Measurements from ENCODE around the gene CFAP99. TPM values are rescaled to one million over a fixed set of nuclear protein-coding genes. Genes with fewer than 3 reads are reported as not detected.
A peak's percentile ranks its signal among the peaks of the same experiment; 100 is the strongest.

Gene CFAP99
- total RNA-seq, 2 donors from 2014 or later, result not detected

DNA sequence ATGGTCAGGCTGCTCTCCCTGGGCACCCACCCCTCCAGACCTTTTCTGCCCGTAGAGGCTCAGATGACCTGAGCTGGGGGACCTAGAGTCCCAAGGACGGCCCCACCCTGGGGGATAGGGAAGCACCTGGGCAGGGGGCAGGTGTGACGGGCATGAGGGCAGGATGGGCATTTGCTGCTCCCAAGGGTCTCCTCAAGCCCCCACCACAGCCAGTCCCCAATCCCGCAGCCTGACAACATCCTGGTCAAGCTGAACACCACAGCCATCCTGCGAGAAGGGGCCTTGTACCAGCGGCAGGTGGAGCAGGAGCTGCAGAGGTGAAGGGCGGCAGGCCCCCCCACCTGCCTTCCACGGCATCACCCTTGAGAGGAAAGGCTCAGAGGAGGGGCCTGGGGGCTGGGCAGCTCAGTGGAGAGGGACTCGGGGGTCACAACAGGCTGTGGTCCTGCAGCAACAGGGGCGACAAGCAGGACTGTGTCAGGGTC, 32.3 kb downstream of the CFAP99 start:
- no peak overlapping the region for H3K27ac ChIP-seq
- H3K36me3 ChIP-seq (replicated peaks in 1 of 2; ENCODE audit: insufficient read depth in 1 of 2, low read depth in 2 of 2), result no peaks in the 10 kb centered on the region
- H3K4me1 ChIP-seq, result no peaks in the 10 kb centered on the region
- H3K27me3 ChIP-seq, result no peaks in the 10 kb centered on the region
- intact Hi-C loops (cut with DNase I), result no loop called here
- ATAC-seq (no peak), DNase-seq (no peak)
- H3K9me3 ChIP-seq, result no peaks in the 10 kb centered on the region
- H3K4me3 ChIP-seq, result no peak overlapping the region
- TF ChIP-seq, protein P1, sequence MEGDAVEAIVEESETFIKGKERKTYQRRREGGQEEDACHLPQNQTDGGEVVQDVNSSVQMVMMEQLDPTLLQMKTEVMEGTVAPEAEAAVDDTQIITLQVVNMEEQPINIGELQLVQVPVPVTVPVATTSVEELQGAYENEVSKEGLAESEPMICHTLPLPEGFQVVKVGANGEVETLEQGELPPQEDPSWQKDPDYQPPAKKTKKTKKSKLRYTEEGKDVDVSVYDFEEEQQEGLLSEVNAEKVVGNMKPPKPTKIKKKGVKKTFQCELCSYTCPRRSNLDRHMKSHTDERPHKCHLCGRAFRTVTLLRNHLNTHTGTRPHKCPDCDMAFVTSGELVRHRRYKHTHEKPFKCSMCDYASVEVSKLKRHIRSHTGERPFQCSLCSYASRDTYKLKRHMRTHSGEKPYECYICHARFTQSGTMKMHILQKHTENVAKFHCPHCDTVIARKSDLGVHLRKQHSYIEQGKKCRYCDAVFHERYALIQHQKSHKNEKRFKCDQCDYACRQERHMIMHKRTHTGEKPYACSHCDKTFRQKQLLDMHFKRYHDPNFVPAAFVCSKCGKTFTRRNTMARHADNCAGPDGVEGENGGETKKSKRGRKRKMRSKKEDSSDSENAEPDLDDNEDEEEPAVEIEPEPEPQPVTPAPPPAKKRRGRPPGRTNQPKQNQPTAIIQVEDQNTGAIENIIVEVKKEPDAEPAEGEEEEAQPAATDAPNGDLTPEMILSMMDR (IDR thresholded peaks at IDR 0.05), result no peak
- no peak for TF ChIP-seq POLR2A (IDR thresholded peaks at IDR 0.05)
- WGBS, 2 donors, result 81 to 85% methylated on average over 8 to 10 of the region's 10 CpGs

DNA sequence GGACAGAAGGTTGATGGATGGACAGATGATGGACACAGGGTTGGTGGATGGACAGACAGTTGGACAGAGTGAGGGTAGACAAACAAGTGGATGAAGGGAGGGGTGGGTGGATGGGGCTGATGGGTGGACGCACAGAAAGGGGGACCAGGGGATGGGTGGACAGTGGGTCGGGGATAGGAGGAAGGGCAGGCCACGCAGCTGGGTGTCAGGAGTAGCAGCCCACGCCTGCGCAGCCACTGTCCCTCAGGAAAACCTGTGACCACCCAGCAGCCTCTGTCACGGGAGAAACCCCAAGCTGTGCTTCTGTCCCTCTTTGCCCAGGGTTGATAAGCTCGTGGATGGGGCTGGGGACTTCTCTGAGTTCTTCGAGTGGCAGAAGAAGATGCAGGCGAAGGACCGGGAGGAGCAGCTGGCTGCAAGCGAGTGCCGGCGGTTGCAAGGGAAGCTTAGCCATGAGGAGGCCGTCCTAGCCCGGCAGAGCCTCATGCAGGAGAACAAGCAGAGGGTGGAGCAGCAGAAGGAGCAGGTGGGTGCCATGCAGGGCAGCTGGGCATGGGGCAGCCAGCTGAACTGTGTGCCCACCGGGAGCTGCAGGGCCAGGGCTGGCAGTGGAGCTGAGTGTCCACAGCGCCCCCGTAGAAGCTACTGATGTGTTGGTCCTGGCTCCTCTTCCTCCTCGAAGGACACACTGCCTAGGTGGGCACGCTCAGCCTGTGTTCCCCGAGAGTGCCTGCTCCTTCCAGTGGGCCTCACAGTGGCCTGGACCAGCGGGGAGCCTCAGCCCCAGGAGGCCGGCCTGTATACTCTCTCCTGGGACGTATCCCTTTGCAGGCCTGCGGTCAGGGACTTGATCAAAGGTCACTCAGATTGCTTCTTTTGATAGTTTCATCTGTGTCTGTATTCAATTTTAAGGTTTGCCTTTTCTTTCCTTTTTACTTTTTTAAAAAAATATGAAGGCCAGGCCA, 33.3 kb downstream of the CFAP99 start:
- no peak overlapping the region for H3K27ac ChIP-seq
- ATAC-seq, result no peak
- 79 to 80% methylated on average over 23 to 25 of the region's 25 CpGs for WGBS, 2 donors
- H3K9me3 ChIP-seq, result no peaks in the 10 kb centered on the region
- intact Hi-C loops (cut with DNase I), result no loop called here
- H3K4me3 ChIP-seq, result no peak overlapping the region
- DNase-seq, result no peak
- H3K4me1 ChIP-seq, result peaks cover 3% of the 10 kb centered on the region
- H3K27me3 ChIP-seq, result no peaks in the 10 kb centered on the region
- TF ChIP-seq, protein P1 (IDR thresholded peaks at IDR 0.05), result no peak
- TF ChIP-seq POLR2A (IDR thresholded peaks at IDR 0.05), result no peak
- no peaks in the 10 kb centered on the region for H3K36me3 ChIP-seq (replicated peaks in 1 of 2; ENCODE audit: insufficient read depth in 1 of 2, low read depth in 2 of 2)

DNA sequence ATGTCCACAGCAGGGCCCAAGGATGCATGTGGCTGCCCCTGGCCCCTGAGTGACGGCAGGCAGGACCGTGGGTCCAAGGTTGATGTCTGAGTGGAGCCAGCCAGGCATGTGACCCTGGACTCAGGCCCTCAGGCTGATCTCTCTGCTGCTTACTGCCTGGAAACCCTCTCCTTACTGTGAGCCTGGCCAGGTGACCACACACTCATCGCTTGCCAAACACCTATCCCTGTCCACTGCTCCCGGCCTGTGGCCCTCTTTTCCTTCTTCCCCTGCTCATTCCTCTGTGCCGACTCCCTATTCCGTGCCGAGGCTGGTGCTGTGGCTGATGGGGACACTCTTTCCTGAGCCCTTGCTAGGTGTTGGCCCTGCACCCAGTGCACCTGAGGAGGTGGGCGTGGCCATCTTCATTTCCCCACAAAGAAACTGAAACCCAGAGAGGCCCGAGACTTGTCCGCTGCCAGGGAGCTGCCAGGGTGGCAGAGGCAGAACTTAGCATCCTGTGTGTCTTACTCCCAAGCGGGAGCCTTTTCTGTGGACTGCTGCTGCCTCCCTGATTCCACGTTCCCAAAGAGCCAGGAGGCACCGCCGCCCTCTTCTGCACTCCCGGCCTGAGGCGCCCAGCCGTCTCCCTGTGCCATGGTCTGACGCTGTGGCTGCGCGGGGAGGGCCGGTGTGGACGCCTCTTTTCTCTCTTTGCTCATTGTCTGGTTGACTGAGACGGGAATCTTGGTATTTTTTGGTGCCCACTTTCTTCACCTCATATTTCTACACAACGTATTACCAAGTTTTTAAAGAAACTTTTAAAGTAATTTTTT, 38.9 kb downstream of the CFAP99 start:
- Histone ChIP-seq H3K4me3 (no peak overlapping the region), H3K27me3 (no peaks in the 10 kb centered on the region), H3K36me3 (replicated peaks in 1 of 2; ENCODE audit: insufficient read depth in 1 of 2, low read depth in 2 of 2) (no peaks in the 10 kb centered on the region), H3K9me3 (no peaks in the 10 kb centered on the region), H3K4me1 (peaks cover 23% of the 10 kb centered on the region), H3K27ac (peak overlapping the region; percentile 9 to 49 (median 16))
- intact Hi-C loops (cut with DNase I), result no loop called here
- WGBS, 2 donors, result 64 to 75% methylated on average over 14 to 24 of the region's 24 CpGs
- ATAC-seq (peak; percentile 81), DNase-seq (peak; percentile 52 to 79 (median 70))
- no peak for TF ChIP-seq POLR2A (IDR thresholded peaks at IDR 0.05)
- TF ChIP-seq, protein P1 (IDR thresholded peaks at IDR 0.05), result no peak

DNA sequence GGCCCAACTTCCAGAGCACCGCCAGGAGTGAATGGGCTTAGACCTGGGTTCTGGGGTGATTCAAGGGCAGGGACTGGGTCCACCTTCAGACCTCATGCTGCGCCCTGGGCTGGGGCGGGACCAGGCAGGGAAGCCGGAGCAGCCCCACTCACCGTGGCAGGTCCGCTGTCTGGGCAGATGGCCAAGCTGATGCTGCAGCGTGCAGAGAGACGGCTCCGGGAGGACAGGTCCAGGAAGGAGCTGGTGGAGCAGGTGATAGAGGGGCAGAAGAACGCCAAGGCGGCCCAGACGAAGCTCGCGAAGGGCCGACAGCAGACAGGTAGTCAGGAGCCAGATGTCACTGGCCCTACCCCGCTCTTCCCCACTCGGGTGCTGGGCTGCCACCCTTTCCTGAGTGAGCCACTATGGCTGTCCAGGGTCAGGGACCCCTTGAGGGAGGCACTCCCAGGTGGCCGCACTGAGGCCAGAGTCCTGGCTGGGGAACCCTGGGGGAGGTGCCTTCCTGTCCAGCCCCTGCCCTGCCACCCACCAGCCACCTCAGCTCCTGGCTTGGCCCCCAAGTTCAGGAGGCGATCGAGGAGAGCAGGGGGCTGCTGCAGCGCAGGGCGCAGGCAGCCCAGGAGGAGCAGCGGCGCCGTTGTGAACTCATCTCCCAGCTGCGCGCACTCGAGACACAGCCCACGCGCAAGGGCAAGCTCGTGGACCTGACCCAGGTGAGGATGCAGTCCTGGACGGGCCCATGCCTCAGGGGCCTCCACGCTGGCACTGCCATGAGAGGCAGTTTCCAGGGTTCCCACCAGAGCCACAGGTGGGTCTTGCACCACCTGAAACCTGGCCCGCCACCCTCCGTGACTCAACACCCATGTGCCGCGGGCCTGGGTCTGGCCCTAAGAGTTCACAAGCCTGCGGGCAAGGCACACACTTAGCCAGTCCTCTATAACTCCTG, 40.1 kb downstream of the CFAP99 start:
- intact Hi-C loops (cut with DNase I), result no loop called here
- ATAC-seq, result no peak
- TF ChIP-seq, protein P1 (IDR thresholded peaks at IDR 0.05), result no peak
- no peak for TF ChIP-seq POLR2A (IDR thresholded peaks at IDR 0.05)
- Histone ChIP-seq H3K4me3 (no peak overlapping the region), H3K27me3 (no peaks in the 10 kb centered on the region), H3K9me3 (no peaks in the 10 kb centered on the region), H3K36me3 (replicated peaks in 1 of 2; ENCODE audit: insufficient read depth in 1 of 2, low read depth in 2 of 2) (no peaks in the 10 kb centered on the region), H3K27ac (no peak overlapping the region), H3K4me1 (peaks cover 29% of the 10 kb centered on the region)
- WGBS, 2 donors, result 57 to 75% methylated on average over 11 to 31 of the region's 38 CpGs
- peak in 1 of 4 donors; percentile 19 for DNase-seq
